Heart left ventricle (tissue), 16 donors: Measurements from ENCODE around the gene ADGRV1. TPM values are rescaled to one million over a fixed set of nuclear protein-coding genes. Genes with fewer than 3 reads are reported as not detected.
"Not testable (repeated sequence)": the region's sequence is repeated elsewhere in the genome, so short reads cannot be mapped to it uniquely, and the experiment has no call there.

ENCODE experiments used
- ATAC-seq, 4 donors: fragments of 200-7000 bp; cut with Tn5 transposase; one replicate each; pipeline ENCODE4 v1.9.1; 2020 to 2022; ENCODE audit warnings: moderate library complexity in 4 of 4, mild to moderate bottlenecking in 3 of 4, moderate number of reproducible peaks in 1 of 4
- DNase-seq, 5 donors: peaks; one replicate each; pipeline ENCODE4 v3.0.0-alpha.2; 2020
- H3K27ac ChIP-seq, 12 donors: fragments of 200-600 bp; sonication (generic) in 4 of 12; one replicate each; pipeline versions ENCODE4 v1.5.0 to v1.8.0; 2016 to 2022; ENCODE audit warnings: mild to moderate bottlenecking in 2 of 12
- H3K27me3 ChIP-seq, 9 donors: fragments of 200-600 bp; sonication (generic) in 2 of 9; one replicate each; pipeline versions ENCODE4 v1.5.1 to v1.8.0; 2016 to 2022; ENCODE audit warnings: mild to moderate bottlenecking in 3 of 9
- H3K36me3 ChIP-seq, 9 donors: fragments of 200-600 bp; sonication (generic) in 2 of 9; one replicate each; pipeline versions ENCODE4 v1.5.0 to v1.8.0; 2018 to 2022; ENCODE audit warnings: mild to moderate bottlenecking in 2 of 9
- H3K4me1 ChIP-seq, 12 donors: fragments of 200-600 bp; sonication (generic) in 4 of 12; one replicate each; pipeline versions ENCODE4 v1.5.0 to v1.8.0; 2016 to 2022; ENCODE audit warnings: mild to moderate bottlenecking in 3 of 12
- H3K4me3 ChIP-seq, 12 donors: fragments of 200-600 bp; sonication (generic) in 4 of 12; one replicate each; pipeline versions ENCODE4 v1.5.0 to v1.8.0; 2017 to 2022; ENCODE audit warnings: mild to moderate bottlenecking in 9 of 12, moderate library complexity in 4 of 12
- H3K9me3 ChIP-seq, 12 donors: fragments of 200-600 bp; sonication (generic) in 4 of 12; one replicate each; pipeline versions ENCODE4 v1.5.0 to v1.8.0; 2016 to 2022; ENCODE audit warnings: mild to moderate bottlenecking in 1 of 12
- POLR2A ChIP-seq, 2 donors: fragments of 450-650 bp; IDR thresholded peaks; one replicate each; pipeline ENCODE4 v1.6.1; 2017; ENCODE audit warnings: antibody characterized with exemption in 2 of 2, mild to moderate bottlenecking in 2 of 2, moderate library complexity in 2 of 2
- WGBS, 4 donors: extraction: QIAGEN DNeasy Blood & Tissue Kit in 2 of 4; methylation state at CpG; one replicate each; pipeline versions ENCODE4 v1.1.5 to v1.1.7; 2013 to 2018; 5-methylcytosine and 5-hydroxymethylcytosine counted together
- intact Hi-C, 10 donors: fragments of 100-400 bp; cut with DNase I; formaldehyde crosslinking; loops; one replicate each; pipeline versions ENCODE4 v1.11.1 to v1.14.2; 2022
- polyA plus RNA-seq, 2 donors: library from polyadenylated mRNA; stranded (reverse); fragments of 200-250 nt; gene quantifications; one replicate each; pipeline ENCODE4 v1.2.3, GENCODE V29; 2013
- total RNA-seq, 9 donors: library from RNA; depleted of rRNA in 2 of 9; stranded (reverse); fragments of >200 nt in 2 of 9; fragmentation: NEBNext Ultra II Directional in 3 of 9; extraction: Animal tissue kit (Norgen Biotek cat#: 25700) in 3 of 9; gene quantifications; one replicate each; pipeline versions ENCODE4 v1.1.0 to v1.2.4, GENCODE V29; 2016 to 2023
- TF ChIP-seq, protein P1 (sequence below), 12 donors: fragments of 200-600 bp; sonication (generic) in 4 of 12; IDR thresholded peaks; one replicate each; pipeline versions ENCODE4 v1.5.0 to v1.8.0; 2018 to 2022; ENCODE audit warnings: antibody characterized with exemption in 12 of 12, mild to moderate bottlenecking in 5 of 12
- donor health status: ischemic (EF 13 %, LVEDD 7.1; RV severe dilation, severe dysfunction).
- donor health status: healthy with polysubstance abuse.
- donor health status: DM: no; HTN: yes; CAD: no.
- donor health status: DM: no; HTN: no; CAD: no.
- donor health status: ischemic (EF 25% LVEDD 6.9; RV normal size, moderate dysfunction).
- donor health status: ischemic (EF 25% LVEDD 5.7; RV mildly dilated, moderate dysfunction).
- donor health status: healthy.
- donor health status: DM: yes; HTN: yes; CAD: no.
- donor health status: ischemic (EF 35%, LVEDD 5.7; RV mildly dilated, moderate dysfunction).
- donor health status: nonischemic (EF 11% LVEDD 7.7; RV severe dilation, severe dysfunction).
- donor health status: DM: yes; HTN: yes; CAD: no.
- donor health status: PGD.
- donor health status: ischemic (EF 29% LVEDD 5.4; RV normal size, mild dysfunction).
- donor health status: nonischemic (EF 23%, LVEDD 6.1; RV moderate dilation, normal function).

Gene ADGRV1
- total and polyA plus RNA-seq, 11 donors: 0.25 to 0.29 TPM; not detected in 9

DNA sequence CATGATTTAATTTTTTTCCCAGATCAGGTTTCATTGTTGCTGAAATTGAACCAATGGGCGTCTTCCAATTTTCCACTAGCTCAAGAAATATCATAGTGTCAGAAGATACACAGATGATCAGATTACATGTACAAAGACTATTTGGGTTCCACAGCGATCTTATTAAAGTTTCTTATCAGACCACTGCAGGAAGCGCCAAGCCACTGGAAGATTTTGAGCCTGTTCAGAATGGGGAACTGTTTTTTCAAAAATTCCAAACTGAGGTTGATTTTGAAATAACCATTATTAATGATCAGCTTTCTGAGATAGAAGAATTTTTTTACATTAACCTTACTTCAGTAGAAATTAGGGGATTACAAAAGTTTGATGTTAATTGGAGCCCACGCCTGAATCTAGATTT lies 251.6 kb downstream of the ADGRV1 start:
- Histone ChIP-seq H3K27ac (no peak overlapping the region), H3K36me3 (no peaks in the 10 kb centered on the region), H3K27me3 (no peaks in the 10 kb centered on the region), H3K4me1 (peaks cover 0 to 5% (median 0%) of the 10 kb centered on the region in 12 donors), H3K9me3 (no peaks in the 10 kb centered on the region), H3K4me3 (no peak overlapping the region)
- intact Hi-C loops: no loop called here
- DNase-seq (no peak), ATAC-seq (no peak)
- 77 to 84% (median 79%) methylated on average over 4 of the region's 4 CpGs for WGBS, 4 donors
- TF ChIP-seq, protein P1, sequence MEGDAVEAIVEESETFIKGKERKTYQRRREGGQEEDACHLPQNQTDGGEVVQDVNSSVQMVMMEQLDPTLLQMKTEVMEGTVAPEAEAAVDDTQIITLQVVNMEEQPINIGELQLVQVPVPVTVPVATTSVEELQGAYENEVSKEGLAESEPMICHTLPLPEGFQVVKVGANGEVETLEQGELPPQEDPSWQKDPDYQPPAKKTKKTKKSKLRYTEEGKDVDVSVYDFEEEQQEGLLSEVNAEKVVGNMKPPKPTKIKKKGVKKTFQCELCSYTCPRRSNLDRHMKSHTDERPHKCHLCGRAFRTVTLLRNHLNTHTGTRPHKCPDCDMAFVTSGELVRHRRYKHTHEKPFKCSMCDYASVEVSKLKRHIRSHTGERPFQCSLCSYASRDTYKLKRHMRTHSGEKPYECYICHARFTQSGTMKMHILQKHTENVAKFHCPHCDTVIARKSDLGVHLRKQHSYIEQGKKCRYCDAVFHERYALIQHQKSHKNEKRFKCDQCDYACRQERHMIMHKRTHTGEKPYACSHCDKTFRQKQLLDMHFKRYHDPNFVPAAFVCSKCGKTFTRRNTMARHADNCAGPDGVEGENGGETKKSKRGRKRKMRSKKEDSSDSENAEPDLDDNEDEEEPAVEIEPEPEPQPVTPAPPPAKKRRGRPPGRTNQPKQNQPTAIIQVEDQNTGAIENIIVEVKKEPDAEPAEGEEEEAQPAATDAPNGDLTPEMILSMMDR (IDR thresholded peaks at IDR 0.05): no peak
- no peak for TF ChIP-seq POLR2A (IDR thresholded peaks at IDR 0.05)

DNA sequence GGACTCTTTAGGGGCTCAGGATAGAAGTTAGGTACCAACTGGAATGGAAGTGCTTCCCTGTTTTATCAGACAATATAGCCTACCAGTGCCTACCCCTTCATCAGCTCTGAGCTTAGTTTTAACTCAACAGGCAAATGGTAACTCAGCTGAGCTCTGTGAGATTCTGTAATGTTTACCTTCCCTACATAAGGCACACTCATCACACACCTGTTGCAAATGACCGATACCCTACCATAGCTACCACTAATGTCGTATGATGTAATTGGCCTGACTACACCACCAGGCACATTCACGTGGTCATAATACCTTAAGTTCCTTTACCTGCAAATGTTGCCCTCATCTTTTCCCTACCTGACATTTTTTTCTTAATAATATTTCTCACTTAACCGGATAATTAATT lies 254.8 kb downstream of the ADGRV1 start:
- ATAC-seq (no peak), DNase-seq (no peak)
- intact Hi-C loops: no loop called here
- H3K4me3 ChIP-seq: no peak overlapping the region
- no peaks in the 10 kb centered on the region for H3K9me3 ChIP-seq
- H3K4me1 ChIP-seq: peaks cover 0 to 4% (median 0%) of the 10 kb centered on the region in 12 donors
- TF ChIP-seq POLR2A (IDR thresholded peaks at IDR 0.05): no peak
- TF ChIP-seq, protein P1 (IDR thresholded peaks at IDR 0.05): no peak
- no peaks in the 10 kb centered on the region for H3K36me3 ChIP-seq
- 93 to 97% (median 94%) methylated on average over 4 of the region's 4 CpGs for WGBS, 4 donors
- H3K27ac ChIP-seq: no peak overlapping the region
- no peaks in the 10 kb centered on the region for H3K27me3 ChIP-seq

DNA sequence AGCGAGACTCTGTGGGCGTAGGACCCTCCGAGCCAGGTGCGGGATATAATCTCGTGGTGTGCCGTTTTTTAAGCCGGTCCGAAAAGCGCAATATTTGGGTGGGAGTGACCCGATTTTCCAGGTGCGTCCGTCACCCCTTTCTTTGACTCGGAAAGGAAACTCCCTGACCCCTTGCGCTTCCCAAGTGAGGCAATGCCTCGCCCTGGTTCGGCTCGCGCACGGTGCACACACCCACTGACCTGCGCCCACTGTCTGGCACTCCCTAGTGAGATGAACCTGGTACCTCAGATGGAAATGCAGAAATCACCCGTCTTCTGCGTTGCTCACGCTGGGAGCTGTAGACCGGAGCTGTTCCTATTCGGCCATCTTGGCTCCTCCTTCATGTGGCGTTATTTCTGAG lies 263.5 kb downstream of the ADGRV1 start:
- DNase-seq, H3K27me3 ChIP-seq, intact Hi-C loops, H3K4me3 ChIP-seq, H3K9me3 ChIP-seq, H3K27ac ChIP-seq, ATAC-seq, H3K4me1 ChIP-seq, H3K36me3 ChIP-seq: not testable (repeated sequence)
- 87 to 91% (median 89%) methylated on average over 19 to 26 of the region's 26 CpGs for WGBS, 4 donors

DNA sequence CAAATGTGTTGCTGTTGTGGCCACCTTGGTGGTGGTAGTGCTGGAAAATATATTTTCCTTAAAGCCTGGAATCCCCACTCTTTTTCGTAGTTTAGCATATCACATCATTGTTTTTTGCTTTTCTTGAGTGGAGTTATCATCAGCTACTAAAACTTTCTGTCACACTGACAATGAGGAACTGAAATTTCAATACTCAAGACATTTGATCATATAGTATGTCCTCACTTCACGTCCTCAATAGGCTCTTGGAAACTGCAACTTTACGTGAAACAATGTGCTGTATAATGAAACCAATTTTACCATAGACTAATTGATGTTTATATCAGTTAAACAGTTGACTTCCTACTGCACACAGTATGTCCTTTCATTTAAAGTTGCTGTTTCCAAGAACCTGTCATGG lies 265.8 kb downstream of the ADGRV1 start:
- H3K4me1 ChIP-seq: no peaks in the 10 kb centered on the region
- H3K36me3 ChIP-seq: no peaks in the 10 kb centered on the region
- DNase-seq (no peak), ATAC-seq (no peak)
- TF ChIP-seq, protein P1 (IDR thresholded peaks at IDR 0.05): no peak
- no peak for TF ChIP-seq POLR2A (IDR thresholded peaks at IDR 0.05)
- H3K4me3 ChIP-seq: no peak overlapping the region
- H3K27me3 ChIP-seq: no peaks in the 10 kb centered on the region
- 82 to 90% (median 88%) methylated on average over 3 of the region's 3 CpGs for WGBS, 4 donors
- intact Hi-C loops: no loop called here
- H3K9me3 ChIP-seq: no peaks in the 10 kb centered on the region
- no peak overlapping the region for H3K27ac ChIP-seq

DNA sequence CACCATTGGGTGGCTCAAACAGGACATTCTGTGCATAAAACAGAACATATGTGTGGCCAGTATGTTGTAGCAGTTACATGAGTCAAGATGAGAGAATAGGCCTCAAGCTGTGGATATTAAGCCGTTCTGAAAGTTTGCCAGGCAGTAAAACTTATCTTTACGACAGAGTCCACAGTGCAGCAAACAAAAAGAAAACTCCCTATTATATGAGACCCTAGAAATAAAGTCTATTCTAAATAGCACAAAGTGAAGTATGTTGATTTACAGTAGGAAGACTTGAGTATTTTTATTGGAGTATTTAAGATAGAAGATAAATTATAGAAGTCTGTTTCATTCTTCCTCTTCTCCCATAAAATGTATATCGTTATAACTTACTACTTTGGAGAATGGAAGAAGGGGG lies 271.5 kb downstream of the ADGRV1 start:
- no peak for ATAC-seq
- no peak for DNase-seq
- intact Hi-C loops: no loop called here
- Histone ChIP-seq H3K4me1 (no peaks in the 10 kb centered on the region), H3K4me3 (no peak overlapping the region), H3K9me3 (peaks cover 0 to 9% (median 0%) of the 10 kb centered on the region in 12 donors), H3K27ac (no peak overlapping the region), H3K36me3 (no peaks in the 10 kb centered on the region), H3K27me3 (no peaks in the 10 kb centered on the region)
- 84 to 91% (median 88%) methylated on average over 3 of the region's 3 CpGs for WGBS, 4 donors
- TF ChIP-seq POLR2A (IDR thresholded peaks at IDR 0.05): no peak
- TF ChIP-seq, protein P1 (IDR thresholded peaks at IDR 0.05): no peak
